ENCODE measurements around the gene MAL. TPM values are rescaled to one million over a fixed set of nuclear protein-coding genes. Genes with fewer than 3 reads are reported as not detected.

MAL gene
- total and polyA plus RNA-seq, 2 of the 13 experiments (the other 11 are each of a cell fraction or from before 2014, with no cell fraction given): not detected

DNA sequence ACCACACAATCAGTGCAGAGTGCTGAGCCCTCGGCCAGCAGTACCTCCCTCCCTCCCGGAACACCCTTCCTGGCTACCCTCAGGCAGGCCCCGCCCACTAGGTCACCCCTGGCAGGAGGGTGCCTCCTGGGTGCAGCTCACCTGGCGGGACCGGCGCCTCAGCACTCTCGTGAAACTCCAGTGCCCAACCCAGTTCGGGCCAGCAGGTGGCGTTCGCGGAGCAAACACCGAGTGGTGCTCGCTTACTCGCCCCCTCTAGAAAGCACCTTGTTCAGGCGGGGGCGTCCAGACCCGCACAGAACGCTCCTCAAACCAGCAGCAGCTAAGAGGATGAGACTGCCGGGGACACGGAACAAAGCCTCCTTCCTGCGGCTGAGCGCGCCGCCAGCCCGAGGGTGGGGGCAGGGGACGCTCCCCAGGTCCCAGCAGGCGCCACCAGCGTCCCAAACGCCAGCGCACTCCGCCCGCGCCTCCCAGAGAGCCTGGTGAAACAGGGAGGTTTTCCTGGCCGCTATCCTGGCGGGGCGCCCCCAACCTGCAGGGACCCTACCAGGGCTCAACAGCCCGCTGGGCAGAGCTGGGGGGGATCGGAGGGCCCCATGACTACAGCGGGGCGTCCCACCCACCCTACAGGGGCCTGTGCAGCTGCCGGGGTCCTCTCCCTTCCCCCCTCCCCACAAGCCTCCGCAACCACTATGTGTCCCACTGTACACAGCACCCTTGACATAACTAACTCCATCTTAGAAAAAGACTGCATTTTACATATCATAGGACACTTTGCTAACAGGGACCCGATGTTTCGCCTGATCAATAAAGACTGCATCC lies 51.4 kb downstream of the MAL start (continued):
- no peak for TF ChIP-seq ZNF432 (CRISPR knock-in tag; IDR thresholded peaks at IDR 0.05; ENCODE audit: borderline replicate concordance)
- peak; percentile 81; the same call in 1 of the 2 replicates for TF ChIP-seq ZBTB38 (CRISPR knock-in tag; IDR thresholded peaks at IDR 0.05)
- peak; percentile 63 for TF ChIP-seq GABPB1 (CRISPR knock-in tag; IDR thresholded peaks at IDR 0.05)
- TF ChIP-seq HHEX (CRISPR knock-in tag; IDR thresholded peaks at IDR 0.05): no peak
- no peak for TF ChIP-seq ZNF841 (CRISPR knock-in tag; IDR thresholded peaks at IDR 0.05; ENCODE audit: borderline replicate concordance)
- no peak for TF ChIP-seq TCF12 (IDR thresholded peaks at IDR 0.05)
- TF ChIP-seq TCF12 (CRISPR knock-in tag; IDR thresholded peaks at IDR 0.05): no peak
- TF ChIP-seq NPAS2 (CRISPR knock-in tag; IDR thresholded peaks at IDR 0.05; ENCODE audit: borderline replicate concordance): no peak
- TF ChIP-seq NFE2 (CRISPR knock-in tag; IDR thresholded peaks at IDR 0.05): no peak
- TF ChIP-seq, protein P1, sequence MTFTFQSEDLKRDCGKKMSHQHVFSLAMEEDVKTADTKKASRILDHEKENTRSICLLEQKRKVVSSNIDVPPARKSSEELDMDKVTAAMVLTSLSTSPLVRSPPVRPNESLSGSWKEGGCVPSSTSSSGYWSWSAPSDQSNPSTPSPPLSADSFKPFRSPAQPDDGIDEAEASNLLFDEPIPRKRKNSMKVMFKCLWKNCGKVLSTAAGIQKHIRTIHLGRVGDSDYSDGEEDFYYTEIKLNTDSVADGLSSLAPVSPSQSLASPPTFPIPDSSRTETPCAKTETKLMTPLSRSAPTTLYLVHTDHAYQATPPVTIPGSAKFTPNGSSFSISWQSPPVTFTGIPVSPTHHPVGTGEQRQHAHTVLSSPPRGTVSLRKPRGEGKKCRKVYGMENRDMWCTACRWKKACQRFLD (CRISPR knock-in tag; IDR thresholded peaks at IDR 0.05; ENCODE audit: borderline replicate concordance): no peak; the same call in 1 of the 2 replicates
- TF ChIP-seq ZNF335 (CRISPR knock-in tag; IDR thresholded peaks at IDR 0.05): no peak
- no peak for TF ChIP-seq EHMT2 (IDR thresholded peaks at IDR 0.05; ENCODE audit: borderline replicate concordance, low read depth, low read length)
- no peak for TF ChIP-seq ZNF10 (CRISPR knock-in tag; IDR thresholded peaks at IDR 0.05; ENCODE audit: borderline replicate concordance, low read depth)
- TF ChIP-seq ARID2 (CRISPR knock-in tag; IDR thresholded peaks at IDR 0.05; ENCODE audit: borderline replicate concordance): no peak
- TF ChIP-seq ZNF205 (CRISPR knock-in tag; IDR thresholded peaks at IDR 0.05): 0 out of 2 replicates have a peak, but pooled peaks have one; percentile 39
- TF ChIP-seq CBFB (CRISPR knock-in tag; IDR thresholded peaks at IDR 0.05): no peak
- TF ChIP-seq, protein P2, sequence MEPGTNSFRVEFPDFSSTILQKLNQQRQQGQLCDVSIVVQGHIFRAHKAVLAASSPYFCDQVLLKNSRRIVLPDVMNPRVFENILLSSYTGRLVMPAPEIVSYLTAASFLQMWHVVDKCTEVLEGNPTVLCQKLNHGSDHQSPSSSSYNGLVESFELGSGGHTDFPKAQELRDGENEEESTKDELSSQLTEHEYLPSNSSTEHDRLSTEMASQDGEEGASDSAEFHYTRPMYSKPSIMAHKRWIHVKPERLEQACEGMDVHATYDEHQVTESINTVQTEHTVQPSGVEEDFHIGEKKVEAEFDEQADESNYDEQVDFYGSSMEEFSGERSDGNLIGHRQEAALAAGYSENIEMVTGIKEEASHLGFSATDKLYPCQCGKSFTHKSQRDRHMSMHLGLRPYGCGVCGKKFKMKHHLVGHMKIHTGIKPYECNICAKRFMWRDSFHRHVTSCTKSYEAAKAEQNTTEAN (CRISPR knock-in tag; conservative IDR thresholded peaks at IDR 0.05): no peak
- no peak for TF ChIP-seq HMG20B (CRISPR knock-in tag; conservative IDR thresholded peaks at IDR 0.05)
- TF ChIP-seq JUN (CRISPR knock-in tag; IDR thresholded peaks at IDR 0.05): no peak
- TF ChIP-seq, protein P3, sequence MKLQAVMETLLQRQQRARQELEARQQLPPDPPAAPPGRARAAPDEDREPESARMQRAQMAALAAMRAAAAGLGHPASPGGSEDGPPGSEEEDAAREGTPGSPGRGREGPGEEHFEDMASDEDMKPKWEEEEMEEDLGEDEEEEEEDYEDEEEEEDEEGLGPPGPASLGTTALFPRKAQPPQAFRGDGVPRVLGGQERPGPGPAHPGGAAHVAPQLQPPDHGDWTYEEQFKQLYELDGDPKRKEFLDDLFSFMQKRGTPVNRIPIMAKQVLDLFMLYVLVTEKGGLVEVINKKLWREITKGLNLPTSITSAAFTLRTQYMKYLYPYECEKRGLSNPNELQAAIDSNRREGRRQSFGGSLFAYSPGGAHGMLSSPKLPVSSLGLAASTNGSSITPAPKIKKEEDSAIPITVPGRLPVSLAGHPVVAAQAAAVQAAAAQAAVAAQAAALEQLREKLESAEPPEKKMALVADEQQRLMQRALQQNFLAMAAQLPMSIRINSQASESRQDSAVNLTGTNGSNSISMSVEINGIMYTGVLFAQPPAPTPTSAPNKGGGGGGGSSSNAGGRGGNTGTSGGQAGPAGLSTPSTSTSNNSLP (IDR thresholded peaks at IDR 0.05; ENCODE audit: low read depth, low read length): 0 out of 2 replicates have a peak, but pooled peaks have one; percentile 6
- 0 out of 2 replicates have a peak, but pooled peaks have one; percentile 19 for TF ChIP-seq MIER3 (CRISPR knock-in tag; IDR thresholded peaks at IDR 0.05; ENCODE audit: borderline replicate concordance)

Data from HepG2 (cell line).